HL-60 (cell line): ENCODE data around the gene FOLR2.

Experiments
- DNase-seq, 2 experiments: peaks; one replicate each; pipeline ENCODE4 v3.0.0-alpha.2; 2010 to 2020; ENCODE audit warnings: low read depth in 1 of 2, low spot score in 1 of 2
- H3K27ac ChIP-seq: fragments of 250-450 bp; sonication (Bioruptor Pico); replicated peaks from 2 replicates; pipeline ENCODE4 v1.5.1; 2020; ENCODE audit warnings: mild to moderate bottlenecking, moderate library complexity
- H3K27me3 ChIP-seq: fragments of 250-450 bp; sonication (Bioruptor Pico); 2 replicates; pipeline ENCODE4 v1.5.1; 2021; ENCODE audit warnings: mild to moderate bottlenecking, moderate library complexity; ENCODE audit not compliant: insufficient read depth, poor library complexity, severe bottlenecking
- H3K4me3 ChIP-seq: replicated peaks from 2 replicates; pipeline ENCODE4 v1.5.1; 2011; ENCODE audit warnings: mild to moderate bottlenecking, control low read depth, low read length; ENCODE audit not compliant: insufficient read depth
- GABPA ChIP-seq: IDR thresholded peaks from 2 replicates; pipeline ENCODE4 v1.6.1; 2012; ENCODE audit warnings: low read depth
- POLR2AphosphoS5 ChIP-seq: IDR thresholded peaks from 2 replicates; pipeline ENCODE4 v1.6.1; 2012; ENCODE audit warnings: low read depth
- SPI1 ChIP-seq: IDR thresholded peaks from 2 replicates; pipeline ENCODE4 v1.6.1; 2012; ENCODE audit warnings: low read depth, mild to moderate bottlenecking, borderline replicate concordance
- TF ChIP-seq, protein P1 (sequence below): IDR thresholded peaks from one replicate; pipeline ENCODE4 v1.5.1; 2011; ENCODE audit warnings: low read length, control low read depth, inconsistent platforms; ENCODE audit not compliant: insufficient read depth
- TF ChIP-seq, protein P2 (sequence below): IDR thresholded peaks from 2 replicates; pipeline ENCODE4 v1.6.1; 2012; ENCODE audit warnings: low read depth; ENCODE audit not compliant: insufficient replicate concordance

The FOLR2 gene

DNA sequence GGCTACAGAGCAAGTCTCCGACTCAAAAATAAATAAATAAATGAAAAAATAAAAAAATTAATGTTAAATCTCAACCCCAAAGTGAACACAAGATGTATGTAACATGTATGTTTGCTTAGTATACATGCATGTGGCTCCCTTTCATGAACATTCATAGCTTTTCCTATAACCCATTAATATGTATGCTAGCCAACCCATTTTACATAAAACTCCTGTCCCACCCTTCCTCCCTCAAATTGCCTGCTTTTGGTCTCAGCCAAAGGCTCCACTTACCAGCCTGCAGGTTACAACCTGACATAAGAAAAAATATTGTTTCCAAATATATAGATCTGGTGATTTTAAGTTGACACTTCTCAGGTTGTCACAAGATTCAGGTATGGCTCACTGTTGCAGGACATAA is 28.3 kb upstream of the FOLR2 start:
- no peak for DNase-seq
- Histone ChIP-seq H3K27me3 (no peaks in the 10 kb centered on the region), H3K4me3 (no peak overlapping the region), H3K27ac (no peak overlapping the region)
- TF ChIP-seq POLR2AphosphoS5 (no peak), SPI1 (no peak), GABPA (no peak)
- TF ChIP-seq, protein P1, sequence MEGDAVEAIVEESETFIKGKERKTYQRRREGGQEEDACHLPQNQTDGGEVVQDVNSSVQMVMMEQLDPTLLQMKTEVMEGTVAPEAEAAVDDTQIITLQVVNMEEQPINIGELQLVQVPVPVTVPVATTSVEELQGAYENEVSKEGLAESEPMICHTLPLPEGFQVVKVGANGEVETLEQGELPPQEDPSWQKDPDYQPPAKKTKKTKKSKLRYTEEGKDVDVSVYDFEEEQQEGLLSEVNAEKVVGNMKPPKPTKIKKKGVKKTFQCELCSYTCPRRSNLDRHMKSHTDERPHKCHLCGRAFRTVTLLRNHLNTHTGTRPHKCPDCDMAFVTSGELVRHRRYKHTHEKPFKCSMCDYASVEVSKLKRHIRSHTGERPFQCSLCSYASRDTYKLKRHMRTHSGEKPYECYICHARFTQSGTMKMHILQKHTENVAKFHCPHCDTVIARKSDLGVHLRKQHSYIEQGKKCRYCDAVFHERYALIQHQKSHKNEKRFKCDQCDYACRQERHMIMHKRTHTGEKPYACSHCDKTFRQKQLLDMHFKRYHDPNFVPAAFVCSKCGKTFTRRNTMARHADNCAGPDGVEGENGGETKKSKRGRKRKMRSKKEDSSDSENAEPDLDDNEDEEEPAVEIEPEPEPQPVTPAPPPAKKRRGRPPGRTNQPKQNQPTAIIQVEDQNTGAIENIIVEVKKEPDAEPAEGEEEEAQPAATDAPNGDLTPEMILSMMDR: no peak
- TF ChIP-seq, protein P2, sequence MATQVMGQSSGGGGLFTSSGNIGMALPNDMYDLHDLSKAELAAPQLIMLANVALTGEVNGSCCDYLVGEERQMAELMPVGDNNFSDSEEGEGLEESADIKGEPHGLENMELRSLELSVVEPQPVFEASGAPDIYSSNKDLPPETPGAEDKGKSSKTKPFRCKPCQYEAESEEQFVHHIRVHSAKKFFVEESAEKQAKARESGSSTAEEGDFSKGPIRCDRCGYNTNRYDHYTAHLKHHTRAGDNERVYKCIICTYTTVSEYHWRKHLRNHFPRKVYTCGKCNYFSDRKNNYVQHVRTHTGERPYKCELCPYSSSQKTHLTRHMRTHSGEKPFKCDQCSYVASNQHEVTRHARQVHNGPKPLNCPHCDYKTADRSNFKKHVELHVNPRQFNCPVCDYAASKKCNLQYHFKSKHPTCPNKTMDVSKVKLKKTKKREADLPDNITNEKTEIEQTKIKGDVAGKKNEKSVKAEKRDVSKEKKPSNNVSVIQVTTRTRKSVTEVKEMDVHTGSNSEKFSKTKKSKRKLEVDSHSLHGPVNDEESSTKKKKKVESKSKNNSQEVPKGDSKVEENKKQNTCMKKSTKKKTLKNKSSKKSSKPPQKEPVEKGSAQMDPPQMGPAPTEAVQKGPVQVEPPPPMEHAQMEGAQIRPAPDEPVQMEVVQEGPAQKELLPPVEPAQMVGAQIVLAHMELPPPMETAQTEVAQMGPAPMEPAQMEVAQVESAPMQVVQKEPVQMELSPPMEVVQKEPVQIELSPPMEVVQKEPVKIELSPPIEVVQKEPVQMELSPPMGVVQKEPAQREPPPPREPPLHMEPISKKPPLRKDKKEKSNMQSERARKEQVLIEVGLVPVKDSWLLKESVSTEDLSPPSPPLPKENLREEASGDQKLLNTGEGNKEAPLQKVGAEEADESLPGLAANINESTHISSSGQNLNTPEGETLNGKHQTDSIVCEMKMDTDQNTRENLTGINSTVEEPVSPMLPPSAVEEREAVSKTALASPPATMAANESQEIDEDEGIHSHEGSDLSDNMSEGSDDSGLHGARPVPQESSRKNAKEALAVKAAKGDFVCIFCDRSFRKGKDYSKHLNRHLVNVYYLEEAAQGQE: no peak

DNA sequence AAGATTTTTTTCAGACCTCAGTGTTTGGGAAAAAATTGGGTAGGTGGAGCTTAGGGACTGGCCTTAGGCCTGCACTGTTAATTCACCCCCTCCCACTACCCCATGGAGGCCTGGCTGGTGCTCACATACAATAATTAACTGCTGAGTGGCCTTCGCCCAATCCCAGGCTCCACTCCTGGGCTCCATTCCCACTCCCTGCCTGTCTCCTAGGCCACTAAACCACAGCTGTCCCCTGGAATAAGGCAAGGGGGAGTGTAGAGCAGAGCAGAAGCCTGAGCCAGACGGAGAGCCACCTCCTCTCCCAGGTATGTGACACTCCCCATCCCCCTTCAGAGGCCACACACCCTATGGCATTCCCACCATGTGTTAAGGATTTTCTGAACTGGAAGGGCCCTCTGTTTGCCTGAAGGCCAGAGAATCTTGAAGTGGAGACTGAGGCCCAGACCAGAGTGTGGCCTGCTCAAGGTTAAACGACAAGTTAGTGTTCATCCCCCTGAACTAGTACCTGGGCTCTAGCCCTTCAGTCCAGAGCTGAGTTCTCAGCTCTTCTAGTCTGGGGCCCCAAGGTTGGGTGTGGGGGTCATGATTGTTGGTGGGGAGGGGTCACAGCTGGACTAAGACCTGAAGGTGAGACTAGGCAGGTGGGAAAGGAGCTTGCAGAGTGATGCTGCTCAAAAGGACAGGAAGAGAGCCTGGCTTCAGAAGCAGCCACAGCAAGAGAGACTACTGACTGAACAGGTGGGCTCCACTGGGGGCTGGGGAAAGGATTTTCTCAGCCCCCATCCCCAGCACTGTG is 26.9 kb upstream of the FOLR2 start:
- no peak for DNase-seq
- no peak overlapping the region for H3K27ac ChIP-seq
- no peak for TF ChIP-seq POLR2AphosphoS5
- no peak for TF ChIP-seq GABPA
- no peak for TF ChIP-seq SPI1
- TF ChIP-seq, protein P1: no peak
- TF ChIP-seq, protein P2: no peak
- H3K4me3 ChIP-seq: no peak overlapping the region
- no peaks in the 10 kb centered on the region for H3K27me3 ChIP-seq

DNA sequence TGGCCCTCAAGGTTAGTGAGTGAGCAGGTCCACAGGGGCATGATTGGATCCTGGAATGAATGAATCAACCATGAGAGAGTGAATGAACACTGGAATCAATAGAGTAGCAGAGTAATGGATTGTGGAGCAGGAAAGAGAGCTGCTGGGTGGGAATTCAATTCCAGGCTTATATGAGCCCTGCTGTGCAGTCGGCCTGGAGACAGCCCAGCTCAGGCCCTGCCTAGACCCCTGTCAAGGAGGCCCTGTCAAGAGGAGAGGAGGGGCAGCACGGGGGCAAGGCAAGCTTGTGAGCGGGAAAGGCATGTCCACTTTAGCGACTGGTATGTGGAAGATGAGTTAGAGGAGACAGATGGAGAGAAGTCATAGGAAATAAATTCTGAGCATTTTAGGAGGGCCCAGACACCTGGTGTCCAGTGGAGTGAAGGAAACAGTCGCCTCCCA is 25.9 kb upstream of the FOLR2 start:
- no peak overlapping the region for H3K27ac ChIP-seq
- DNase-seq: no peak
- no peak overlapping the region for H3K4me3 ChIP-seq
- H3K27me3 ChIP-seq: no peaks in the 10 kb centered on the region
- TF ChIP-seq GABPA (no peak), POLR2AphosphoS5 (no peak), SPI1 (no peak)
- TF ChIP-seq, protein P2: no peak
- TF ChIP-seq, protein P1: no peak
